A549 (cell line): ENCODE data around the gene BCL2L15. TPM values are rescaled to one million over a fixed set of nuclear protein-coding genes. Genes with fewer than 3 reads are reported as not detected.

Experiments used
- ATAC-seq, 2 experiments: fragments of 200-7000 bp in 1 of 2; fragments of >200 bp in 1 of 2; cut with Nextera tagmentation in 1 of 2; cut with Tn5 transposase in 1 of 2; 3 replicates each; pipeline versions ENCODE4 v1.8.0 to v1.9.1; 2018 to 2020; ENCODE audit warnings: mild to moderate bottlenecking in 1 of 2, moderate library complexity in 1 of 2
- CTCF ChIA-PET: fragments of 300-600 bp; sonication (Branson Sonifier 250); formaldehyde crosslinking; extraction: SDS; loops from one replicate; lab custom pipeline; 2021; ENCODE audit warnings: antibody characterized with exemption, inconsistent platforms; lab: Yijun Ruan, JAX
- POLR2A ChIA-PET: fragments of 350-600 bp; formaldehyde crosslinking; extraction: SDS; loops from one replicate; lab custom pipeline; 2021; ENCODE audit warnings: antibody characterized with exemption, inconsistent platforms; lab: Yijun Ruan, JAX
- DNase-seq, 2 experiments: peaks; one replicate each; pipeline versions ENCODE4 v3.0.0 to v3.0.0-alpha.2; 2011 to 2016; ENCODE audit warnings: low read depth in 1 of 2, low spot score in 1 of 2
- FAIRE-seq: peaks from 2 replicates; lab custom pipeline; 2011; peaks lifted over from hg19 to GRCh38; lab: Jason Lieb, UNC
- H3K27ac ChIP-seq, 2 experiments: fragments of >200 bp; sonication (Bioruptor Twin); formaldehyde crosslinking; 3 replicates each; pipeline ENCODE4 v1.5.1; 2016 to 2017
- H3K4me1 ChIP-seq: fragments of >200 bp; sonication (Bioruptor Twin); formaldehyde crosslinking; 3 replicates; pipeline ENCODE4 v1.6.1; 2016
- H3K4me2 ChIP-seq: fragments of >200 bp; sonication (Bioruptor Twin); formaldehyde crosslinking; 3 replicates; pipeline ENCODE4 v1.6.1; 2016
- H3K4me3 ChIP-seq: fragments of >200 bp; sonication (Bioruptor Twin); formaldehyde crosslinking; 3 replicates; pipeline ENCODE4 v1.5.1; 2016
- H3K9me3 ChIP-seq: fragments of >200 bp; sonication (Bioruptor Twin); formaldehyde crosslinking; 3 replicates; pipeline ENCODE4 v1.6.1; 2016
- ATOH8 ChIP-seq: fragments of 250-450 bp; sonication (Bioruptor Pico); IDR thresholded peaks from 2 replicates; pipeline ENCODE4 v1.5.0; 2020; ENCODE audit warnings: low read depth, mild to moderate bottlenecking, moderate library complexity
- CEBPB ChIP-seq, 2 experiments: fragments of >200 bp in 1 of 2; sonication (Bioruptor Twin) in 1 of 2; formaldehyde crosslinking in 1 of 2; IDR thresholded peaks; 2 replicates each; pipeline ENCODE4 v1.6.1; 2012 to 2016
- CHD2 ChIP-seq: fragments of 150-350 bp; IDR thresholded peaks from 2 replicates; pipeline ENCODE4 v1.6.1; 2014; ENCODE audit warnings: low read length; ENCODE audit not compliant: partially characterized antibody
- CHD4 ChIP-seq: fragments of 200-600 bp; sonication (generic); IDR thresholded peaks from 2 replicates; pipeline ENCODE4 v1.6.1; 2016; ENCODE audit warnings: antibody characterized with exemption, mild to moderate bottlenecking, borderline replicate concordance
- ELK1 ChIP-seq: fragments of 150-350 bp; IDR thresholded peaks from 2 replicates; pipeline ENCODE4 v1.6.1; 2014; ENCODE audit warnings: low read depth, mild to moderate bottlenecking, low read length
- EP300 ChIP-seq, 2 experiments: fragments of >200 bp; sonication (Bioruptor Twin); formaldehyde crosslinking; IDR thresholded peaks; 2 replicates in 1 of 2; 3 replicates in 1 of 2; pipeline ENCODE4 v1.6.1; 2016 to 2017
- FOXS1 ChIP-seq: fragments of 250-450 bp; sonication (Bioruptor Pico); IDR thresholded peaks from 2 replicates; pipeline ENCODE4 v1.5.0; 2020; ENCODE audit warnings: mild to moderate bottlenecking, moderate library complexity
- HES2 ChIP-seq: fragments of >200 bp; sonication (Bioruptor Twin); formaldehyde crosslinking; IDR thresholded peaks from 2 replicates; pipeline ENCODE4 v1.6.1; 2016
- HOXA7 ChIP-seq: fragments of 250-450 bp; sonication (Bioruptor Pico); IDR thresholded peaks from 2 replicates; pipeline ENCODE4 v1.5.0; 2020; ENCODE audit warnings: mild to moderate bottlenecking, moderate library complexity
- HOXB5 ChIP-seq: fragments of 250-450 bp; sonication (Bioruptor Pico); IDR thresholded peaks from 2 replicates; pipeline ENCODE4 v1.5.0; 2020; ENCODE audit warnings: mild to moderate bottlenecking, moderate library complexity
- MAFK ChIP-seq: fragments of 450-650 bp; IDR thresholded peaks from 2 replicates; pipeline ENCODE4 v1.6.1; 2014; ENCODE audit not compliant: partially characterized antibody
- MAX ChIP-seq: IDR thresholded peaks from 2 replicates; pipeline ENCODE4 v1.6.1; 2012
- MAZ ChIP-seq: fragments of 150-350 bp; IDR thresholded peaks from 2 replicates; pipeline ENCODE4 v1.6.1; 2014; ENCODE audit warnings: antibody characterized with exemption, low read depth, low read length, borderline replicate concordance
- NFE2L2 ChIP-seq: fragments of 150-350 bp; conservative IDR thresholded peaks from 2 replicates; pipeline ENCODE4 v1.6.1; 2014; ENCODE audit warnings: low read length
- NR3C1 ChIP-seq: fragments of >200 bp; sonication (Bioruptor Twin); formaldehyde crosslinking; IDR thresholded peaks from 3 replicates; pipeline ENCODE4 v1.6.1; 2017
- POLR2A ChIP-seq: IDR thresholded peaks from 2 replicates; pipeline ENCODE4 v1.6.1; 2012; ENCODE audit warnings: mild to moderate bottlenecking, low read length
- SMC3 ChIP-seq: fragments of >200 bp; sonication (Bioruptor Twin); formaldehyde crosslinking; IDR thresholded peaks from 3 replicates; pipeline ENCODE4 v1.6.1; 2018; ENCODE audit warnings: inconsistent platforms
- TFCP2L1 ChIP-seq: fragments of 250-450 bp; sonication (Bioruptor Pico); IDR thresholded peaks from 2 replicates; pipeline ENCODE4 v1.5.0; 2021; ENCODE audit warnings: mild to moderate bottlenecking
- USF2 ChIP-seq: fragments of 450-650 bp; IDR thresholded peaks from 2 replicates; pipeline ENCODE4 v1.6.1; 2014; ENCODE audit warnings: antibody characterized with exemption
- ZFP36 ChIP-seq: fragments of 450-650 bp; IDR thresholded peaks from 2 replicates; pipeline ENCODE4 v1.6.1; 2014; ENCODE audit warnings: borderline replicate concordance; ENCODE audit not compliant: partially characterized antibody
- ZSCAN20 ChIP-seq: fragments of 250-450 bp; sonication (Bioruptor Pico); IDR thresholded peaks from 2 replicates; pipeline ENCODE4 v1.8.0; 2022; ENCODE audit warnings: mild to moderate bottlenecking, moderate library complexity
- WGBS: methylation state at CpG from one replicate; pipeline ENCODE4 v1.1.6; 2017; ENCODE audit errors: missing lambda C conversion rate; 5-methylcytosine and 5-hydroxymethylcytosine counted together
- polyA plus RNA-seq, 4 experiments: library from polyadenylated mRNA; depleted of rRNA in 3 of 4; stranded (reverse); fragments of >200 nt; fragmentation: RNase III in 1 of 4; extraction: RNeasy Plus Mini Kit Qiagen cat#74134 plus additional on column Dnase treatment in 1 of 4; gene quantifications; 2 replicates in 3 of 4; 3 replicates in 1 of 4; pipeline ENCODE4 v1.2.3, GENCODE V29; 2011 to 2017

BCL2L15 gene
- polyA plus RNA-seq, 2 of the 4 experiments (the other 2 are of a cell fraction) = 2.1 to 2.3 TPM

- TF ChIP-seq SMC3 (no peak), USF2 (no peak), NFE2L2 (no peak), TFCP2L1 (CRISPR knock-in tag) (no peak), ATOH8 (CRISPR knock-in tag) (no peak)
- TF ChIP-seq, all 56 proteins: peak for 0
These were observed 7.7 kb upstream of the BCL2L15 start (continued) for GRCh38 chr1:113895098-113895497.

GRCh38 chr1:113893267-113893666 is 5.9 kb upstream of the BCL2L15 start:
- 81% methylated on average over 3 of the region's 3 CpGs for WGBS
- ATAC-seq (no peak), DNase-seq (no peak), FAIRE-seq (no peak)
- CTCF ChIA-PET = interaction anchor here (0.7 to 1.5 kb wide), 2 partner anchors 14 to 79 kb away, joined by 3 to 4 read pairs; no protein-coding TSS in a partner anchor
- Histone ChIP-seq H3K9me3 (no peaks in the 10 kb centered on the region), H3K4me1 (peaks cover under 1% of the 10 kb centered on the region; the same call in 1 of the 3 replicates), H3K27ac (no peak overlapping the region), H3K4me2 (no peak overlapping the region), H3K4me3 (no peak overlapping the region)
- TF ChIP-seq POLR2A = no peak
- no peak for TF ChIP-seq MAFK
- no peak for TF ChIP-seq MAZ
- no peak for TF ChIP-seq CEBPB (IDR thresholded peaks at IDR 0.05)
- no peak for TF ChIP-seq CHD4
- TF ChIP-seq HOXA7 = no peak
- TF ChIP-seq FOXS1 (CRISPR knock-in tag) = no peak
- no peak for TF ChIP-seq NR3C1
- POLR2A ChIA-PET = no interaction called here

GRCh38 chr1:113891631-113892220 is 4.3 kb upstream of the BCL2L15 start:
- FAIRE-seq (no peak), ATAC-seq (no peak), DNase-seq (no peak)
- peaks cover 16% of the 10 kb centered on the region for H3K4me1 ChIP-seq
- no peak overlapping the region for H3K4me2 ChIP-seq
- TF ChIP-seq ELK1 (no peak), ZSCAN20 (no peak), HES2 (no peak), ZFP36 (no peak), CHD2 (no peak), MAX (no peak), HOXB5 (CRISPR knock-in tag) (no peak)
- CTCF ChIA-PET = no interaction called here
- no peak overlapping the region for H3K4me3 ChIP-seq
- H3K9me3 ChIP-seq = no peaks in the 10 kb centered on the region
- WGBS = 93% methylated on average over 11 of the region's 11 CpGs
- H3K27ac ChIP-seq = no peak overlapping the region
- POLR2A ChIA-PET = no interaction called here

GRCh38 chr1:113890816-113891215 is 3.4 kb upstream of the BCL2L15 start:
- WGBS = 35% methylated on average over 2 of the region's 2 CpGs
- DNase-seq (no peak), FAIRE-seq (no peak), ATAC-seq (no peak)
- ChIA-PET CTCF (interaction anchor here (0.7 to 1.3 kb wide), 2 partner anchors 52 to 127 kb away, joined by 3 to 6 read pairs; no protein-coding TSS in a partner anchor), POLR2A (no interaction called here)
- TF ChIP-seq EP300 (IDR thresholded peaks at IDR 0.05) = no peak
- no peak overlapping the region for H3K27ac ChIP-seq
- H3K4me1 ChIP-seq = peaks cover 19% of the 10 kb centered on the region
- no peak overlapping the region for H3K4me3 ChIP-seq
- H3K4me2 ChIP-seq = no peak overlapping the region
- no peaks in the 10 kb centered on the region for H3K9me3 ChIP-seq
